HepG2 (cell line): ENCODE measurements around the gene PPP1CA.

ENCODE experiments used
- BRCA1 ChIP-seq: sonication (generic); formaldehyde crosslinking; IDR thresholded peaks from 2 replicates; pipeline ENCODE4 v1.4.0; 2020; ENCODE audit warnings: missing genetic modification reagents
- CHCHD3 ChIP-seq: sonication (generic); formaldehyde crosslinking; IDR thresholded peaks from 2 replicates; pipeline ENCODE4 v1.8.0; 2022; ENCODE audit warnings: mild to moderate bottlenecking, missing genetic modification reagents, moderate library complexity
- EP300 ChIP-seq, 3 experiments: sonication (generic) in 1 of 3; formaldehyde crosslinking in 1 of 3; IDR thresholded peaks; 2 replicates each; pipeline versions ENCODE4 v1.5.1 to v1.6.1; 2011 to 2020; ENCODE audit warnings: low read depth in 2 of 3, low read length in 2 of 3, borderline replicate concordance in 1 of 3, improper control_type of control experiment in 1 of 3, mild to moderate bottlenecking in 1 of 3, missing genetic modification reagents in 1 of 3, moderate library complexity in 1 of 3
- MAZ ChIP-seq, 2 experiments: sonication (generic) in 1 of 2; formaldehyde crosslinking in 1 of 2; IDR thresholded peaks; 2 replicates each; pipeline versions ENCODE4 v1.5.0 to v1.6.1; 2012 to 2020; ENCODE audit warnings: low read depth in 2 of 2, mild to moderate bottlenecking in 2 of 2, borderline replicate concordance in 1 of 2, improper control_type of control experiment in 1 of 2, low read length in 1 of 2, missing genetic modification reagents in 1 of 2, moderate library complexity in 1 of 2
- POLR2AphosphoS5 ChIP-seq: IDR thresholded peaks from 2 replicates; pipeline ENCODE4 v1.6.1; 2012; ENCODE audit warnings: low read depth, low read length
- ZNF274 ChIP-seq: sonication (generic); formaldehyde crosslinking; IDR thresholded peaks from 2 replicates; pipeline ENCODE4 v1.5.1; 2020; ENCODE audit warnings: mild to moderate bottlenecking, missing genetic modification reagents
- ZNF354B ChIP-seq: sonication (generic); formaldehyde crosslinking; IDR thresholded peaks from 2 replicates; pipeline ENCODE4 v1.8.0; 2022; ENCODE audit warnings: mild to moderate bottlenecking, missing genetic modification reagents

GRCh38 chr11:67434395-67434881 lies 32.8 kb upstream of the PPP1CA start:
- no peak for TF ChIP-seq ZNF354B (CRISPR knock-in tag)
- no peak for TF ChIP-seq CHCHD3 (CRISPR knock-in tag)
- no peak for TF ChIP-seq EP300 (IDR thresholded peaks at IDR 0.05; ENCODE audit: low read depth in 2 of 2, low read length in 2 of 2)
- no peak for TF ChIP-seq EP300 (CRISPR knock-in tag; IDR thresholded peaks at IDR 0.05; ENCODE audit: borderline replicate concordance)
- no peak for TF ChIP-seq BRCA1 (CRISPR knock-in tag)
- no peak for TF ChIP-seq POLR2AphosphoS5
- TF ChIP-seq MAZ (IDR thresholded peaks at IDR 0.05; ENCODE audit: borderline replicate concordance, low read depth, low read length) = no peak
- TF ChIP-seq MAZ (CRISPR knock-in tag; IDR thresholded peaks at IDR 0.05; ENCODE audit: low read depth) = no peak
- no peak for TF ChIP-seq ZNF274 (CRISPR knock-in tag)
